HepG2 (cell line): ENCODE results near the gene ZBTB26. TPM values are rescaled to one million over a fixed set of nuclear protein-coding genes. Genes with fewer than 3 reads are reported as not detected.
A peak's percentile ranks its signal among the peaks of the same experiment; 100 is the strongest.

ENCODE experiments used
- CREB1 ChIP-seq, 2 experiments: fragments of 450-650 bp in 1 of 2; IDR thresholded peaks; 2 replicates each; pipeline ENCODE4 v1.6.1; 2016 to 2017; ENCODE audit warnings: control low read depth in 1 of 2, mild to moderate bottlenecking in 1 of 2, missing compliant biosample characterization in 1 of 2, missing genetic modification characterization in 1 of 2
- GABPB1 ChIP-seq: IDR thresholded peaks from 2 replicates; pipeline ENCODE4 v1.6.1; 2016; ENCODE audit warnings: mild to moderate bottlenecking, missing genetic modification reagents, moderate library complexity, missing compliant biosample characterization
- HCFC1 ChIP-seq: fragments of 150-350 bp; IDR thresholded peaks from 2 replicates; pipeline ENCODE4 v1.6.1; 2014; ENCODE audit warnings: low read depth, low read length
- MLXIP ChIP-seq: sonication (generic); formaldehyde crosslinking; IDR thresholded peaks from 2 replicates; pipeline ENCODE4 v1.9.0; 2021; ENCODE audit warnings: missing genetic modification reagents, borderline replicate concordance
- PITX1 ChIP-seq: sonication (generic); formaldehyde crosslinking; IDR thresholded peaks from 2 replicates; pipeline ENCODE4 v1.5.1; 2020; ENCODE audit warnings: mild to moderate bottlenecking, missing genetic modification reagents
- PLRG1 ChIP-seq: fragments of 450-650 bp; conservative IDR thresholded peaks from 2 replicates; pipeline ENCODE4 v1.6.1; 2016
- THYN1 ChIP-seq: sonication (generic); formaldehyde crosslinking; IDR thresholded peaks from 2 replicates; pipeline ENCODE4 v1.8.1; 2023; ENCODE audit warnings: low read depth, mild to moderate bottlenecking, moderate library complexity, missing genetic modification reagents, borderline replicate concordance
- ZBTB43 ChIP-seq: sonication (generic); formaldehyde crosslinking; conservative IDR thresholded peaks from 2 replicates; pipeline ENCODE4 v1.4.0; 2020; ENCODE audit warnings: missing genetic modification reagents
- ZBTB8A ChIP-seq: sonication (generic); formaldehyde crosslinking; IDR thresholded peaks from 2 replicates; pipeline ENCODE4 v1.4.0; 2020; ENCODE audit warnings: mild to moderate bottlenecking, low read depth, missing genetic modification reagents, borderline replicate concordance
- ZEB1 ChIP-seq: IDR thresholded peaks from 2 replicates; pipeline ENCODE4 v1.6.1; 2012; ENCODE audit warnings: mild to moderate bottlenecking, low read depth, inconsistent platforms; ENCODE audit not compliant: insufficient replicate concordance
- ZNF142 ChIP-seq: sonication (generic); formaldehyde crosslinking; IDR thresholded peaks from 2 replicates; pipeline ENCODE4 v1.4.0; 2020; ENCODE audit warnings: missing genetic modification reagents
- ZNF34 ChIP-seq: sonication (generic); formaldehyde crosslinking; IDR thresholded peaks from 2 replicates; pipeline ENCODE4 v1.4.0; 2020; ENCODE audit warnings: mild to moderate bottlenecking, missing genetic modification reagents, borderline replicate concordance
- ZSCAN22 ChIP-seq: sonication (generic); formaldehyde crosslinking; IDR thresholded peaks from 2 replicates; pipeline ENCODE4 v1.4.0; 2020; ENCODE audit warnings: mild to moderate bottlenecking, missing genetic modification reagents
- ZZZ3 ChIP-seq: sonication (generic); formaldehyde crosslinking; IDR thresholded peaks from 2 replicates; pipeline ENCODE4 v1.4.0; 2020; ENCODE audit warnings: missing genetic modification reagents, mild to moderate bottlenecking, borderline replicate concordance
- polyA plus RNA-seq, 8 experiments: library from polyadenylated mRNA; depleted of rRNA in 3 of 8; stranded (reverse) in 7 of 8; unstranded in 1 of 8; fragments of >200 nt; fragmentation: Illumina TruSeq in 4 of 8; extraction: Trizol in 4 of 8; gene quantifications; 2 replicates each; pipeline versions ENCODE4 v1.2.1 to v1.2.3, GENCODE V29; 2011 to 2016; ENCODE audit warnings: low read depth in 4 of 8, missing spikeins in 1 of 8, mixed read lengths in 1 of 8; ENCODE audit not compliant: insufficient read depth in 1 of 8
- total RNA-seq, 5 experiments: library from RNA; depleted of rRNA; stranded (reverse); fragments of >200 nt; fragmentation: Illumina TruSeq; extraction: Trizol; gene quantifications; 2 replicates each; pipeline ENCODE4 v1.2.3, GENCODE V29; 2016; ENCODE audit warnings: low read depth in 1 of 5
- TF ChIP-seq, protein P1 (sequence below): sonication (generic); formaldehyde crosslinking; IDR thresholded peaks from 2 replicates; pipeline ENCODE4 v1.5.1; 2020; ENCODE audit warnings: missing genetic modification reagents, mild to moderate bottlenecking, borderline replicate concordance

ZBTB26 gene
- total and polyA plus RNA-seq, 2 of the 13 experiments (the other 11 are each of a cell fraction or from before 2014, with no cell fraction given), result 4.5 to 8.6 TPM

DNA sequence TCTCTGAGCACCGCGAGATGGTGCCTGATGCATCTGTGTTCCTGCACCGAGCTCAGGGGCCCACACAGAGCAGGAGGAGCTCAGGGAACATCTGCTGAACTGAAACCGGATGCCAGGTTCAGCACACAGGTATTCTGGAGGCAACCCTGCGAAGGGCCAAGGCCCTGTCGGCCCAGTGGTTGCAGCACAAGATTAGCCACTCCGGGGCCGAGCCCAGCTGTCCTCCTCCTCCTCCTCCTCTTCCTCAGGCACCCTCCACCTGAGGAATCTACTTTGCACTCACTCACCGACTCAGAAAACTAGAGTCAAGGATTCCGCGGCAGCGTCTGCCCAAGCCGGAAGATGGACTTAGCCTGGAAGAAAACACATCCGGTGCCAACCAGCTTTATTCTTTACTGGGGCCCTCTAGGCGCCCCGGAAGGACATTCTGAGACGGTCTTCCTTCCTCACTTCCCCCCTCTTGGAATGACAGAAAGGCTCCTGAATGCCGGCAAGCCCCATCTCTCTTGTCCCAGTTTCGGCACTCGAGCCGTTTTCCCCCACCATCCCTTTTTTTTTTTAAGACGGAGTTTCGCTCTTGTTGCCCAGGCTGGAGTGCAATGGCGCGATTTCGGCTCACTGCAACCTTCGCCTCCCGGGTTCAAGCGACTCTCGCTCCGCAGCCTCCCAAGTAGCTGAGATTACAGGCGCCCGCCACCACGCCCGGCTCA, 18.2 kb downstream of the ZBTB26 start, which contains the start of gene ZBTB6 (continued):
- TF ChIP-seq, protein P1, sequence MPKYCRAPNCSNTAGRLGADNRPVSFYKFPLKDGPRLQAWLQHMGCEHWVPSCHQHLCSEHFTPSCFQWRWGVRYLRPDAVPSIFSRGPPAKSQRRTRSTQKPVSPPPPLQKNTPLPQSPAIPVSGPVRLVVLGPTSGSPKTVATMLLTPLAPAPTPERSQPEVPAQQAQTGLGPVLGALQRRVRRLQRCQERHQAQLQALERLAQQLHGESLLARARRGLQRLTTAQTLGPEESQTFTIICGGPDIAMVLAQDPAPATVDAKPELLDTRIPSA (CRISPR knock-in tag), result peak; percentile 20; the same call in 1 of the 2 replicates
- 0 out of 2 replicates have a peak, but pooled peaks have one; percentile 36 for TF ChIP-seq MLXIP (CRISPR knock-in tag)
- no peak for TF ChIP-seq ZBTB8A (CRISPR knock-in tag)
- TF ChIP-seq ZNF34 (CRISPR knock-in tag), result 0 out of 2 replicates have a peak, but pooled peaks have one; percentile 30
- TF ChIP-seq ZZZ3, result peak; percentile 51; the same call in 1 of the 2 replicates
- TF ChIP-seq PITX1 (CRISPR knock-in tag), result peak; percentile 74; the same call in 1 of the 2 replicates
- no peak for TF ChIP-seq ZBTB43 (CRISPR knock-in tag)
- peak; percentile 49 for TF ChIP-seq ZEB1
- TF ChIP-seq HCFC1, result peak; percentile 48; the same call in 1 of the 2 replicates
- TF ChIP-seq PLRG1, result no peak
- peak; percentile 97 for TF ChIP-seq GABPB1
- TF ChIP-seq ZSCAN22 (CRISPR knock-in tag), result 0 out of 2 replicates have a peak, but pooled peaks have one; percentile 52
- TF ChIP-seq ZNF142 (CRISPR knock-in tag), result no peak
- no peak for TF ChIP-seq CREB1 (IDR thresholded peaks at IDR 0.05)
- 0 out of 2 replicates have a peak, but pooled peaks have one; percentile 50 for TF ChIP-seq CREB1 (CRISPR knock-in tag; IDR thresholded peaks at IDR 0.05)
- TF ChIP-seq THYN1 (CRISPR knock-in tag), result no peak
